OCI-LY3 (cell line): ENCODE results near the gene NT5DC1.

Experiments used
- EZH2phosphoT487 ChIP-seq: fragments of 200-600 bp; shearing (Covaris generic); IDR thresholded peaks from 2 replicates; pipeline ENCODE4 v1.6.1; 2018; ENCODE audit warnings: antibody characterized with exemption, mixed run types, low read depth
- TF ChIP-seq, protein P1 (sequence below): fragments of 200-600, 300-600 bp; sonication (generic); IDR thresholded peaks from 2 replicates; pipeline ENCODE4 v1.5.1; 2014; ENCODE audit warnings: antibody characterized with exemption, low read length, low read depth

- TF ChIP-seq, protein P1, sequence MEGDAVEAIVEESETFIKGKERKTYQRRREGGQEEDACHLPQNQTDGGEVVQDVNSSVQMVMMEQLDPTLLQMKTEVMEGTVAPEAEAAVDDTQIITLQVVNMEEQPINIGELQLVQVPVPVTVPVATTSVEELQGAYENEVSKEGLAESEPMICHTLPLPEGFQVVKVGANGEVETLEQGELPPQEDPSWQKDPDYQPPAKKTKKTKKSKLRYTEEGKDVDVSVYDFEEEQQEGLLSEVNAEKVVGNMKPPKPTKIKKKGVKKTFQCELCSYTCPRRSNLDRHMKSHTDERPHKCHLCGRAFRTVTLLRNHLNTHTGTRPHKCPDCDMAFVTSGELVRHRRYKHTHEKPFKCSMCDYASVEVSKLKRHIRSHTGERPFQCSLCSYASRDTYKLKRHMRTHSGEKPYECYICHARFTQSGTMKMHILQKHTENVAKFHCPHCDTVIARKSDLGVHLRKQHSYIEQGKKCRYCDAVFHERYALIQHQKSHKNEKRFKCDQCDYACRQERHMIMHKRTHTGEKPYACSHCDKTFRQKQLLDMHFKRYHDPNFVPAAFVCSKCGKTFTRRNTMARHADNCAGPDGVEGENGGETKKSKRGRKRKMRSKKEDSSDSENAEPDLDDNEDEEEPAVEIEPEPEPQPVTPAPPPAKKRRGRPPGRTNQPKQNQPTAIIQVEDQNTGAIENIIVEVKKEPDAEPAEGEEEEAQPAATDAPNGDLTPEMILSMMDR, result no peak
- no peak for TF ChIP-seq EZH2phosphoT487
These were observed 128.7 kb downstream of the NT5DC1 start for GRCh38 chr6:116229287-116229913.
